ENCODE measurements around the gene FTSJ1. TPM values are rescaled to one million over a fixed set of nuclear protein-coding genes. Genes with fewer than 3 reads are reported as not detected.
"Not testable (repeated sequence)": the region's sequence is repeated elsewhere in the genome, so short reads cannot be mapped to it uniquely, and the experiment has no call there.

FTSJ1 gene
- total RNA-seq, 1 donor from 2014 or later, result 31.7 TPM

GRCh38 chrX:48523682-48524081 lies 47.7 kb downstream of the FTSJ1 start:
- DNase-seq (ENCODE audit: low read depth in 2 of 2), result no peak

- not testable (repeated sequence) for DNase-seq (ENCODE audit: low read depth in 2 of 2)
These were observed 49.9 kb downstream of the FTSJ1 start for GRCh38 chrX:48525853-48526252.

- no peak for DNase-seq (ENCODE audit: low read depth in 2 of 2)
These were observed 54.7 kb downstream of the FTSJ1 start for GRCh38 chrX:48530736-48531135.

DNA sequence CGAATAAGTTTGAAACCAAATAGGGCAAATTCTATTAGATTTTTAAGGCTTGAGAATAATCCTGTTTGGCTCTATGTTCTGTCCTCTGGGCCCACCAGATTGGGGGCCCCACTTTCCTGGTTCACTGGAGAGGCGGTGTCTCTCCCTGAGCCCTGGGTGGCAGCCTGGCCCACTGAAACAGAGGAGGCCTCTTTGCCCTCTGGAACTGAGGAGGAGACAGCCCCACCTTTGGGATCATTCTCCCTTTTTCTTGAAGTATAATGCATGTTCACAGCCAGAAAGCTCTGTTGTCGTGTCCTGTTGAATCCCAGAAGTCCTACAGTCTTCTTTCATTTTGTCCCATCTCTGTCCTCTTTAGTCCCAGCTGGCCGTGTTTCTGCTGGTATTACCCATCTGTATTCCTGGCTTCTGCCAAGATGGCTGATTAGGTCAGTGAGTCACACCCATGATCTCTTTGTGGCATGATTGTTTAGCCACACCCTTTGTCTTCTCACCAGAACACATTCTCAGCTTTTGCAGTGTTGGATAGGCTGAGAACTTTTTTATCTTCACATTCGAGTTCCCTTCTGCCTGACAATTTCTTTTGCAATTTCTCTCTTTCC lies 55.5 kb downstream of the FTSJ1 start:
- DNase-seq (ENCODE audit: low read depth in 2 of 2), result peak in 1 of 2 donors; percentile 49

DNA sequence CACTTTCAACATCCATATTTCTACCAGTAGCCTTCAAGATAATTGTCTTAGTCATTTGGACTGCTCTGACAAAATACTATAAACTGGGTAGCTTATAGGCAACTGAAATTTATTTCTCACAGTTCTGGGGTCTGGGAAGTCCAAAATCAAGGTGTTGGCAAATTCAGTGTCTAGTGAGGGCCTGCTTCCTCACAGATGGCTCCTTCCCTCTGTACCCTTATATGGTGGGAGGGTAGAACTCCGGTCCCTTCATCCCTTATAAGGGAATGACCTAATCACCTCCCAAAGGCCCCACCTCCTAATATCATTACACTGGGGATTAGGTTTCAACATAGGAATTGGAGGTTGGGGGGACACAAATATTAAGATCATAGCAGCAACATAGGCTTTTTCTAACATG lies 56.2 kb downstream of the FTSJ1 start:
- no peak for DNase-seq (ENCODE audit: low read depth in 2 of 2)

- no peak for DNase-seq (ENCODE audit: low read depth in 2 of 2)
These were observed 57.2 kb downstream of the FTSJ1 start for GRCh38 chrX:48533165-48533564.

Other genes starting within 250 kb of the FTSJ1 start
- gene SSX1, start 220.8 kb upstream of the FTSJ1 start, total RNA-seq, result not detected in 2 replicates
- not detected in 2 replicates for gene SSX3, start 119.5 kb upstream of the FTSJ1 start, total RNA-seq
- not detected in 2 replicates for gene SSX4, start 92.7 kb upstream of the FTSJ1 start, total RNA-seq
- gene SSX4B, start 64.2 kb upstream of the FTSJ1 start, total RNA-seq, result not detected in 2 replicates
- 4.2 and 12.2 TPM in 2 replicates for gene SLC38A5, start 5.9 kb upstream of the FTSJ1 start, total RNA-seq
- gene PORCN, start 32.8 kb downstream of the FTSJ1 start, total RNA-seq, result 3.9 and 6.0 TPM in 2 replicates
- gene EBP, start 45.6 kb downstream of the FTSJ1 start, total RNA-seq, result 85.9 and 91.1 TPM in 2 replicates
- gene TBC1D25, start 63.5 kb downstream of the FTSJ1 start, total RNA-seq, result 4.1 and 7.9 TPM in 2 replicates
- 86.1 and 320 TPM in 2 replicates for gene RBM3, start 98.3 kb downstream of the FTSJ1 start, total RNA-seq
- gene WDR13, start 121.3 kb downstream of the FTSJ1 start, total RNA-seq, result 88.7 and 90.9 TPM in 2 replicates
- gene WAS, start 207.6 kb downstream of the FTSJ1 start, total RNA-seq, result under 0.01 and 0.22 TPM in 2 replicates
- gene SUV39H1, start 220.5 kb downstream of the FTSJ1 start, total RNA-seq, result 2.6 and 3.7 TPM in 2 replicates

Data from lung microvascular endothelial cell (primary cell).